ENCODE results near the gene NEDD9.

DNA sequence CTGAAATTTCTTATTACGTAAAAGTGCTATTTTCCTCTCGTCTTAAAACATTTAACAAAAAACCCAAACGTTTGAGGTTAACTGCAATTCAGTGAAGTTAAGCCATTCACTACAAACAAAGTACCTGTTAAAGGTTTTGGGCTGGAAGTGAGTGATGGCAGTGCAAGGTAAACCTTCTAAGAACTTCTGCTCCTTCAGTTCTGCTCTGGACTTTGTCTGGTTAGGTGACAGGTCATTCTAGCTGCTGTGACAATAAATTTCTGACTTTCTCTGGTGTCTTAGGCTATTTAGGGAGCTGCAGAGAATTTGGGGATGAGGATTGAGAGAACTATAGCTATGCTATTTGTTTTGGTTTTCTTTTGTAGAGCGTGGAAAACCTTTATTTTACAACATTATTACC, 36.5 kb upstream of the NEDD9 start:
- TF ChIP-seq, protein P1, sequence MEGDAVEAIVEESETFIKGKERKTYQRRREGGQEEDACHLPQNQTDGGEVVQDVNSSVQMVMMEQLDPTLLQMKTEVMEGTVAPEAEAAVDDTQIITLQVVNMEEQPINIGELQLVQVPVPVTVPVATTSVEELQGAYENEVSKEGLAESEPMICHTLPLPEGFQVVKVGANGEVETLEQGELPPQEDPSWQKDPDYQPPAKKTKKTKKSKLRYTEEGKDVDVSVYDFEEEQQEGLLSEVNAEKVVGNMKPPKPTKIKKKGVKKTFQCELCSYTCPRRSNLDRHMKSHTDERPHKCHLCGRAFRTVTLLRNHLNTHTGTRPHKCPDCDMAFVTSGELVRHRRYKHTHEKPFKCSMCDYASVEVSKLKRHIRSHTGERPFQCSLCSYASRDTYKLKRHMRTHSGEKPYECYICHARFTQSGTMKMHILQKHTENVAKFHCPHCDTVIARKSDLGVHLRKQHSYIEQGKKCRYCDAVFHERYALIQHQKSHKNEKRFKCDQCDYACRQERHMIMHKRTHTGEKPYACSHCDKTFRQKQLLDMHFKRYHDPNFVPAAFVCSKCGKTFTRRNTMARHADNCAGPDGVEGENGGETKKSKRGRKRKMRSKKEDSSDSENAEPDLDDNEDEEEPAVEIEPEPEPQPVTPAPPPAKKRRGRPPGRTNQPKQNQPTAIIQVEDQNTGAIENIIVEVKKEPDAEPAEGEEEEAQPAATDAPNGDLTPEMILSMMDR (IDR thresholded peaks at IDR 0.05; ENCODE audit: low read depth, low read length, poor library complexity, severe bottlenecking): no peak
- TF ChIP-seq EZH2phosphoT487 (IDR thresholded peaks at IDR 0.05; ENCODE audit: borderline replicate concordance, low read length): no peak
